Right cardiac atrium (tissue), 5 donors: Measurements from ENCODE around the gene LDLRAD4. TPM values are rescaled to one million over a fixed set of nuclear protein-coding genes. Genes with fewer than 3 reads are reported as not detected.
A peak's percentile ranks its signal among the peaks of the same experiment; 100 is the strongest.

ENCODE experiments used
- ATAC-seq, 2 donors: fragments of 200-7000 bp; cut with Tn5 transposase; one replicate each; pipeline versions ENCODE4 v1.8.0 to v1.9.1; 2020; ENCODE audit warnings: moderate library complexity in 2 of 2, mild to moderate bottlenecking in 1 of 2
- DNase-seq, 3 donors: peaks; one replicate each; pipeline ENCODE4 v3.0.0-alpha.2; 2020
- H3K27ac ChIP-seq: one replicate; pipeline ENCODE4 v1.5.1; 2013; ENCODE audit warnings: mild to moderate bottlenecking, low read length, control low read depth, moderate library complexity
- H3K27me3 ChIP-seq: one replicate; pipeline ENCODE4 v1.6.1; 2013; ENCODE audit not compliant: control insufficient read depth, insufficient read depth
- H3K4me1 ChIP-seq: one replicate; pipeline ENCODE4 v1.6.1; 2013; ENCODE audit warnings: low read length; ENCODE audit not compliant: control insufficient read depth, insufficient read depth
- H3K4me3 ChIP-seq: one replicate; pipeline ENCODE4 v1.5.1; 2013; ENCODE audit warnings: low read length, control low read depth
- H3K9me3 ChIP-seq: one replicate; pipeline ENCODE4 v1.6.1; 2013; ENCODE audit warnings: low read length; ENCODE audit not compliant: control insufficient read depth
- WGBS: extraction: QIAGEN DNeasy Blood & Tissue Kit; methylation state at CpG from one replicate; pipeline ENCODE4 v1.1.7; 2013; 5-methylcytosine and 5-hydroxymethylcytosine counted together
- intact Hi-C, 4 donors: fragments of 100-400 bp; cut with DNase I; formaldehyde crosslinking; loops; one replicate each; pipeline versions ENCODE4 v1.11.0 to v1.14.0; 2022 to 2023
- polyA plus RNA-seq: library from polyadenylated mRNA; stranded (reverse); fragments of 200-250 nt; gene quantifications from one replicate; pipeline ENCODE4 v1.2.3, GENCODE V29; 2013
- total RNA-seq, 4 donors: library from RNA; stranded (reverse); fragmentation: NEBNext Ultra II Directional; extraction: Animal tissue kit (Norgen Biotek cat#: 25700); gene quantifications; one replicate each; pipeline ENCODE4 v1.2.1, GENCODE V29; 2021
- donor health status: healthy with polysubstance abuse.
- donor health status: DM: no; HTN: yes; CAD: no.
- donor health status: DM: no; HTN: no; CAD: no.
- donor health status: DM: no; HTN: yes; CAD: no; lungs with severe emphysema.
- donor health status: DM: yes; HTN: yes; CAD: no.

Gene LDLRAD4
- total and polyA plus RNA-seq, 5 donors = 25.7 to 159 (median 68.1) TPM

DNA sequence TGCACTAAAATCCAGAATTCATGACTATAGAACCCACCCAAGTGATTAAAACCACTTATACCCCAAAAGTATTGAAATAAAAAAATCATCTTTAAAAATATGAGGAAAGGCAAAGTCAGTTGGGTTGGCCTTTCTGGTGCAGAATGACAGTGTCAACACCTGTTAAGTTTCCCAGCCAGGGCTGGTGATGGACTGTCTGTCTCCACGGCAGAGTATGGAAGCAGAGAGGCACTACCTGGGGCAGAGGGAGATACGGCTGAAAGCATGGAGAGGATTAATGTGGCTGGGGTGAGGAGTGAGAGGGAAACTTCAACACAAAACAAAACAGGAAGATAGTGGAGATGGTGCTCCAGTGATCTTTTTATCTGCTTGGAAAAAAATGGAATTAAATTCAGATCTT, 292.0 kb downstream of the LDLRAD4 start:
- DNase-seq (no peak), ATAC-seq (no peak)
- Histone ChIP-seq H3K9me3 (no peaks in the 10 kb centered on the region), H3K27ac (no peak overlapping the region), H3K4me1 (peaks cover 3% of the 10 kb centered on the region), H3K4me3 (no peak overlapping the region), H3K27me3 (no peaks in the 10 kb centered on the region)
- intact Hi-C loops = no loop called here
- 84% methylated on average over 2 of the region's 2 CpGs for WGBS

DNA sequence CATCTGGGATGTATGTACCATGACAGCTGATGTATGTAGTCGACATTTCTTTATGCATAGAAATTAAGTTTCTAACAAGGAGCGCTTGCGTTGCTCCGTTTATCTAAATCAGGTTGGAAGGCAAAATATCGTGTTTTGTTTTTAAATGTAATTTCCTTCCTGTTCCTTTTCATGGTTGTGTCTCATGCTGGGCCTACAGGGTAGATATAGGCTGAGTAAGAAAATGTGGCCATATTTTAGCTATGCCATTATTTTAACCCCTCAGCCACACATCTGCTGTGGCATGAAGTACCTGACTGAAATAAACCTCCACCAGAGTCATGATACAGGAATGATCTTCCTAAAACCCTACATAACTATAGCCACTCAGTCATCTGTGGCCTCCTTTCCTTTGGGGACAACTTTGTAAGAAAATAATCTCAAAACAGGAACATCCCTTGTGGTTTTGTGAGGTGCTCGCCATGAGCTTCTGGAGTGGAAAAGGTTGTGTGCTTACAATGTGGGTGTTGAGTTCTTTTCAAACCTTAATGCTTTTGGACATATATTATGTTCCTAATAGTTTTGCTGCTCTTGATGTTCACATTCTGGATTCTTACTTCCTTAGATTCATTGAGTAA, 293.5 kb downstream of the LDLRAD4 start:
- intact Hi-C loops = no loop called here
- H3K27me3 ChIP-seq = no peaks in the 10 kb centered on the region
- 84% methylated on average over 6 of the region's 6 CpGs for WGBS
- no peaks in the 10 kb centered on the region for H3K9me3 ChIP-seq
- peaks cover 3% of the 10 kb centered on the region for H3K4me1 ChIP-seq
- no peak overlapping the region for H3K27ac ChIP-seq
- no peak for DNase-seq
- no peak for ATAC-seq
- no peak overlapping the region for H3K4me3 ChIP-seq

DNA sequence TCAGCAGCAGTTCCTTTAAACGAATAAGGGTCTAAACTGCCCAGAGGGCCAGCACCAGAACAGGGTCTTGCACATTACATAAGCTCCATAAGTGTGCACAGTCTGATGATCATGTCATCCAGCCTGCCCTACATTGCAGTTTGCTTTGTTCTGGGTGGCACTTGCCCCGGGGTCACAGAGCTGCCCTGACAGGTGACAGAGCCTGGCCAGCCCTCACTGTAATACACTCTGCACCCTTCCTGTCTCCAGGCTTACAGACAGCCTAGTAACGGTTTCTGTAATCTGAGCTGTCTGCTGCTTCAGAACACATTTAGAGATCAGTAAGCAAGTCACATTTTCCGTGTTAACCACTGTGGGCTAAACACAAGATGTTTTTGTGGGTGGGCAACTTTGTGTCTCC, 294.5 kb downstream of the LDLRAD4 start:
- no peaks in the 10 kb centered on the region for H3K27me3 ChIP-seq
- no peaks in the 10 kb centered on the region for H3K9me3 ChIP-seq
- DNase-seq (no peak), ATAC-seq (peak; percentile 84 to 86)
- intact Hi-C loops = no loop called here
- 31% methylated on average over 4 of the region's 4 CpGs for WGBS
- H3K27ac ChIP-seq = no peak overlapping the region
- H3K4me1 ChIP-seq = peaks cover 3% of the 10 kb centered on the region
- H3K4me3 ChIP-seq = no peak overlapping the region

DNA sequence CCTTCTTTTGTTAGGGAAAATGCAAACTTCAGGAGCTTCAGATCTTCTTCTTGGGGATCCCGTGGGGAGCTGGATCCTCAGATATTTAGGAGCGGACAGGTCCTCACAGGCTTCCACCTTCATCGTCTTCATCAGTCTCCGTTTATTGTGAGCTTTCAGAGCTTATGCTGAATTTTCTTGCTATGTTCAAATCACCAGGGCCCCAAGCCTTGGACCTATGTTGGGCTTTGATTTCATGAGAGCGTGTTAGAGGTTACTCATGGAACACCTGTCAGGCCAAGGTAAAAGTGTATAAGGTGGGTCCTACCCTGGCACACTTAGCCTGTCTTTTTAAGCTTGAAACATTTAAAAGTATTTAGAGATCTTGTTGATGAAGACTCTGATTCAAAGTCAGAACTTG, 294.9 kb downstream of the LDLRAD4 start:
- no peak overlapping the region for H3K4me3 ChIP-seq
- peaks cover 3% of the 10 kb centered on the region for H3K4me1 ChIP-seq
- intact Hi-C loops = no loop called here
- DNase-seq = no peak
- H3K27me3 ChIP-seq = no peaks in the 10 kb centered on the region
- WGBS = 91% methylated on average over 5 of the region's 5 CpGs
- no peak for ATAC-seq
- H3K9me3 ChIP-seq = no peaks in the 10 kb centered on the region
- H3K27ac ChIP-seq = peak overlapping the region; percentile 48

DNA sequence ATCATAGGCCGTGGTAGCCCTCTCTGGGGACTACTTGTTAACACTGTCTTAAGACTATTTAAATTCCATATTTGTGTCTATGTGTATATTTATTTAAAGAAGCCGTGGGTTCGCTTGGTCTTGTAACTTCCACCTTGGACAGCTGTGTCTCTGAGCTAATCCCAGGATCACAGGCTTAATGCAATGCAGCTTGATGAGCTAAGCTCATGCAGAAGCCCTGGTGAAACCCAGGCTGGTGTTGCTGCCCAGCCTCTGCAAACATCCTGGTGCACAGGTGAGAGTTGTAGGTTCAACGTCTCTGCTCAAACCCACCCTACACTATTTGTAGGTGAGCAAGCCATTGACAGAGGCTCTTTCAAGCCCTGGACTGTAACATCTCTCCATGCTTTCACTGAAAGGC, 296.0 kb downstream of the LDLRAD4 start:
- no peaks in the 10 kb centered on the region for H3K27me3 ChIP-seq
- H3K4me1 ChIP-seq = no peaks in the 10 kb centered on the region
- H3K9me3 ChIP-seq = no peaks in the 10 kb centered on the region
- no peak overlapping the region for H3K27ac ChIP-seq
- no peak overlapping the region for H3K4me3 ChIP-seq
- DNase-seq (no peak), ATAC-seq (no peak)
- intact Hi-C loops = no loop called here
- 94% methylated on average over 4 of the region's 4 CpGs for WGBS

DNA sequence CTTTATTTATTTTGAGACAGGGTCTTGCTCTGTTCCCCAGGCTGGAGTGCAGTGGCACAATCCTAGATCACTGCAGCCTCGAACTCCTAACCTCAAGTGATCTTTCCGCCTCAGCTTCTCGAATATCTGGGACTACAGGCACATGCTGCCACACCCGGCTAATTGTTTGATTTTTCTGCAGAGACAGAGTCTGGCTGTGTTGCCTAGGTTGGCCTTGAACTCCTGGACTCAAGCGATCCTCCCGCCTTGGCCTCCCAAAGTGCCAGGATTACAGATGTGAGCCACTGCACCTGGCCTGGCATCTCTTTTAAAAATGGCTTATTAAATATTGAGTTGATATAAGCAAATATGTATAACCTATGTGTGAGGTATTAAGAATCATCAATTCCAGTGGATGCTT, 298.3 kb downstream of the LDLRAD4 start:
- Histone ChIP-seq H3K27me3 (no peaks in the 10 kb centered on the region), H3K4me1 (peaks cover 5% of the 10 kb centered on the region), H3K27ac (no peak overlapping the region), H3K4me3 (no peak overlapping the region), H3K9me3 (no peaks in the 10 kb centered on the region)
- intact Hi-C loops = no loop called here
- no peak for ATAC-seq
- WGBS = 97% methylated on average over 6 of the region's 6 CpGs
- DNase-seq = no peak

DNA sequence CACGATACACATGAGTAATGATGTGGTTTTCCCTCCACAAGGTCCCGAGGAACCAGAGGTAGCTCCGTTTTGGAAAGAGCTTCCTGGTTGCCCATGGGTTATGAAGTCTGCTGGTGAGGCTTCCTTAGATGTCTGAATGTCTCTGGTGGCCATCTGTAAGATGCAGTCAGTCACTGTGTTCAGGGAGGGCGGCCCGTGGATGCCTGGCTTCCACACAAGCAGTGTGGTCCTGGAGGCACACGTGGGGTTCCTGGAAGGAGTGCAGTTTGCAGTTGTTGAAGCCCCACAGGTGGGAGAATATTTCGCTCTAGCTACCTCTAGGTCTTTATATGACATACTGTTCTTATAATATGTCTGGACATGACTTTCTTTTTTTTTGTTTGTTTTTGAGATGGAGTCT, 298.8 kb downstream of the LDLRAD4 start:
- ATAC-seq = no peak

DNA sequence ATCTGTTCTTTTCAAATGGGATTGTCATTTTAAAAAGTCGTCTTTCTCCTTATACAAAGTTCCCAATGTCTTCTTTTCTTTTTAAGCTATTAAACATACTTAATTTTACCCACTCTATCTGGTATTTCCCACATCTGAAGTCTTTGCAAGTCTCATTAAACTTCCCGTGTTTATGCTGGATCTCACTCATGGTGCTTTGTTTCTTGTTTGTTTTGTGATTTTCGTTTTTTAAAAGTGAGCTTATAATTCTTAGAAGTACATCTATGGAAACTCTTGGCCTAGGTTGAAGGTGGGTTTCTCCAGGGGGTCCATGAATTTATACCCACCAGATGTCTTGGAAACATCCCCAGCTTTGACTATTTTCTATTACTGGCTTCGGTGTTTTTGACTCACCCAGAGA, 299.8 kb downstream of the LDLRAD4 start:
- intact Hi-C loops = no loop called here
- 83% methylated on average over 4 of the region's 4 CpGs for WGBS
- DNase-seq (no peak), ATAC-seq (no peak)
- Histone ChIP-seq H3K27me3 (no peaks in the 10 kb centered on the region), H3K4me3 (no peak overlapping the region), H3K27ac (no peak overlapping the region), H3K9me3 (no peaks in the 10 kb centered on the region), H3K4me1 (peaks cover 5% of the 10 kb centered on the region)

More for the DNA sequence above, 298.8 kb downstream of the LDLRAD4 start:
- Histone ChIP-seq H3K4me3 (no peak overlapping the region), H3K27me3 (no peaks in the 10 kb centered on the region), H3K27ac (no peak overlapping the region), H3K9me3 (no peaks in the 10 kb centered on the region), H3K4me1 (peaks cover 5% of the 10 kb centered on the region)
- 92% methylated on average over 7 of the region's 7 CpGs for WGBS
- no peak for DNase-seq
- intact Hi-C loops = no loop called here

DNA sequence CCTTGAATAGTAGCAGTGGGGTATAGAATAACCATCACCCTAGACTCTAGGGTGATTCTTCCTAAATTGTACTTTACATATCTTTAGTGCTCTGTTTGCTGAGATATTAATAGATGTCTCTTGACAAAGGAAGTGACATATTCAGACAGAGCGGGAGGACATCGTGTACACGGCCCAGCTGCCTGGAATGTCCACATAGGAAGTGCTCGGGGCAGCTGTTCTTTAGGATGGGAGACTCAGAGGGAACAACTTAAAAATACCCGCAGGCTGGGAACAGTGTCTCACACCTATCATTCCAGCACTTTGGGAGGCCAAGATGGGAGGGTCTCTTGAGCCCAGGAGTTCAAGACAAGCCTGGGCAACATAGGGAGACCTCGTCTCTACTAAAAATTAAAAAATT, 301.7 kb downstream of the LDLRAD4 start:
- ATAC-seq = peak; percentile 88 to 92
- Histone ChIP-seq H3K4me3 (no peak overlapping the region), H3K27ac (peak overlapping the region; percentile 73), H3K4me1 (peaks cover 6% of the 10 kb centered on the region), H3K9me3 (no peaks in the 10 kb centered on the region), H3K27me3 (no peaks in the 10 kb centered on the region)
- intact Hi-C loops = loop anchor here in 2 of 4 donors (10.0 kb wide), 1 partner anchor 306 kb away; the partner anchor contains the start of gene LDLRAD4 (in 2 of the 2)
- DNase-seq = peak; percentile 55 to 82 (median 68)
- WGBS = 46% methylated on average over 6 of the region's 6 CpGs

DNA sequence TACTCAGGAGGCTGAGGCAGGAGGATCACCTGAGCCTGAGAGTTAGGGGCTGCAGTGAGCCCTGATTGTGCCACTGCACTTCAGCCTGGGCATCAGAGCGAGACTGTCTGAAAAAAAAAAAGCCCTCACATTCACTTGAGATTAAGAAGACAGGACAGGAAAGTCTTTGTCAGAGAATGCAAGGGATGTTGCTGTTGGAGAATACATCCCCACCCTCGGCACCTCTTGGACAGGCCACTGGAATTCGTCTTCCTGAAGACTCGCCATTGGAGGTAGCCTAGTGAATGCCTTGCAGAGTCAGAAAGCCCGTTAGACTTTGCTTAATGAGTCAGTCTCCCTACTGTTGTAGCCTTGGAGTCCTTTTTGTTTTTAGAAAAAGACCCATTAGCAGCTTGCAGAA, 302.2 kb downstream of the LDLRAD4 start:
- Histone ChIP-seq H3K27ac (peak overlapping the region; percentile 71), H3K4me1 (peaks cover 9% of the 10 kb centered on the region), H3K27me3 (no peaks in the 10 kb centered on the region), H3K4me3 (no peak overlapping the region), H3K9me3 (no peaks in the 10 kb centered on the region)
- ATAC-seq (peak in 1 of 2 donors; percentile 20), DNase-seq (no peak)
- intact Hi-C loops = loop anchor here in 2 of 4 donors (10.0 kb wide), 1 partner anchor 306 kb away; the partner anchor contains the start of gene LDLRAD4 (in 2 of the 2)
- 87% methylated on average over 5 of the region's 5 CpGs for WGBS

DNA sequence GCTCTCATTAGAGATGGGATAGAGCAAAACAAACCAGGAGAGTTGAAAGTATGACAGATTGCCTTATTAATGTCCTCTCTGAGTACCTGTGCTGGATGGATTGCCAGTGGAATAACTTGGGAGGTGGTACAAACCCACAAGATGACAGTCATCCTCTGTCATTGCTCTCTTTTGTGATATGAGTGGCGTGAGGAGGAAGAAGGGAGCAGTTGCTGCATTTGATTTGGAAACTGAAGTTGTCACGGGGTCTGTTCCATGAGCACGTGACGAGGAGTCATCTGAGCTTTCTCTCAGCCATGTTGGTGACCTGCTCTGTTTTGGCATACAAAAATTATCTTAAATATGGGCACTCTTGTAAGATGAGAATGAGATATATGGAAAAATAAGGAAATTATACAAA, 302.9 kb downstream of the LDLRAD4 start:
- H3K4me1 ChIP-seq = peaks cover 9% of the 10 kb centered on the region
- DNase-seq (no peak), ATAC-seq (no peak)
- H3K27ac ChIP-seq = no peak overlapping the region
- intact Hi-C loops = loop anchor here in 2 of 4 donors (10.0 kb wide), 1 partner anchor 307 kb away; the partner anchor contains the start of gene LDLRAD4 (in 2 of the 2)
- H3K27me3 ChIP-seq = no peaks in the 10 kb centered on the region
- H3K9me3 ChIP-seq = no peaks in the 10 kb centered on the region
- H3K4me3 ChIP-seq = no peak overlapping the region
- WGBS = 85% methylated on average over 4 of the region's 4 CpGs
